Activated CD8-positive, alpha-beta T cell treated with anti-CD3 and anti-CD28 coated beads, Interleukin-2, amount 10 ng/mL, durations not matched to agents 7 days and 5 days (primary cell): ENCODE results near the gene TIMM29. TPM values are rescaled to one million over a fixed set of nuclear protein-coding genes. Genes with fewer than 3 reads are reported as not detected.
"Not testable (repeated sequence)": the region's sequence is repeated elsewhere in the genome, so short reads cannot be mapped to it uniquely, and the experiment has no call there.

ENCODE experiments used
- ATAC-seq: fragments of 150-1000 bp; cut with Tn5 transposase; one replicate; pipeline ENCODE4 v1.10.0; 2021; ENCODE audit warnings: moderate library complexity
- CTCF ChIA-PET: fragments of 350-600 bp; sonication (Branson Sonifier 250); formaldehyde crosslinking; loops from one replicate; lab custom pipeline; 2021; ENCODE audit warnings: antibody characterized with exemption; lab: Charles Lee
- POLR2A ChIA-PET: fragments of 350-600 bp; sonication (Branson Sonifier 250); formaldehyde crosslinking; loops from one replicate; lab custom pipeline; 2021; ENCODE audit warnings: antibody characterized with exemption; lab: Charles Lee
- DNase-seq: peaks from one replicate; pipeline ENCODE4 v3.0.0-alpha.2; 2020
- H3K27ac Mint-ChIP-seq: one replicate; pipeline ENCODE4 v1.8.0; 2021; ENCODE audit warnings: mild to moderate bottlenecking, mixed read lengths
- H3K27me3 Mint-ChIP-seq: one replicate; pipeline ENCODE4 v1.8.0; 2021; ENCODE audit warnings: low read depth, mixed read lengths
- H3K36me3 Mint-ChIP-seq: one replicate; pipeline ENCODE4 v1.8.0; 2021; ENCODE audit warnings: low read depth, mixed read lengths
- H3K4me1 Mint-ChIP-seq: one replicate; pipeline ENCODE4 v1.8.0; 2021; ENCODE audit warnings: low read depth, mixed read lengths
- H3K4me3 Mint-ChIP-seq: one replicate; pipeline ENCODE4 v1.8.0; 2021; ENCODE audit warnings: mild to moderate bottlenecking, mixed read lengths
- H3K9me3 Mint-ChIP-seq: one replicate; pipeline ENCODE4 v1.8.0; 2022; ENCODE audit warnings: mixed read lengths; ENCODE audit not compliant: insufficient read depth
- total RNA-seq, 2 experiments: library from RNA; stranded (reverse); gene quantifications; one replicate each; pipeline ENCODE4 v1.2.3, GENCODE V29; 2021

The TIMM29 gene
- total RNA-seq, 2 experiments from 2014 or later: 20.2 to 23.0 TPM

DNA sequence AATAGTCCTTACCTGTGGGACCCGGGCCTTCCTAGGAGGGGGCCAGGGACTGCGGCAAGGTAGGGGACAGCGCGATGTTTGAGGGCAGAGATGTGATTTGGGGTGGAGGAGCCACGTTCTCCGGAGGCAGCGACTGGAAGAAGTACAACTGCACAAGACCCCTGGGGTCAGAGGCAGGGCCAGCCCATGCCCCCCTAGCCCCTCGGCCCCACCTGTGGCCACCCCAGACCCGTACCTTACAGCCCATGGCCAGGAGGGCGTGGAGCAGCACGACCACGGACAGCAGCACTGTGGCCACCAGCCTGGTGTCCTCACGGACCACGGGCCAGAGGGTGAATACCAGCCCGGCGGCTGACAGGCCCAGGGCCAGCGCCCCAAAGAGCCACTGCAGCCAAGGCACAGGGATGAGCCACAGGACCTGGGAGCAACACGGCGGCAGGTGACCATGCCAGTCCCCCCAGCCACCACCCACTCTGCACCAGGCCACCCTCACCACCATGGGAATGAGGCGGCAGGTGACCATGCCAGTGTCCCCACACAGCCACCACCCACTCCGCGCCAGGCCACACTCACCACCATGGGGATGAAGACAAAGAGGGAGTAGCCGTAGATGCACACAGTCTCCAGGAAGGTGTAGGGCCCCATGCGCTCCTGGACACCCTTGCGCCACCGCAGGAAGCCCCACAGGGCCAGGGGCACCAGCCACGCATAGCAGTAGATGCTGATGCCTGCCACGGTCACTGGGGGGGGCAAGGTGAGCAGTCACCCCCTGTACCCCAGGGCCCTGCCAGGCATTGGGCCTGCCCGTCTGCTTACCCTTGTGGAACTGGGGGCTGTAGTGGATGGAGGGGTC, 5.1 kb upstream of the TIMM29 start:
- H3K27ac Mint-ChIP-seq: no peak overlapping the region
- no peak overlapping the region for H3K4me3 Mint-ChIP-seq
- no peaks in the 10 kb centered on the region for H3K27me3 Mint-ChIP-seq
- H3K9me3 Mint-ChIP-seq: no peaks in the 10 kb centered on the region
- ATAC-seq: no peak
- ChIA-PET POLR2A (no interaction called here), CTCF (no interaction called here)
- DNase-seq: no peak
- peaks cover 11% of the 10 kb centered on the region for H3K36me3 Mint-ChIP-seq
- peaks cover 11% of the 10 kb centered on the region for H3K4me1 Mint-ChIP-seq

DNA sequence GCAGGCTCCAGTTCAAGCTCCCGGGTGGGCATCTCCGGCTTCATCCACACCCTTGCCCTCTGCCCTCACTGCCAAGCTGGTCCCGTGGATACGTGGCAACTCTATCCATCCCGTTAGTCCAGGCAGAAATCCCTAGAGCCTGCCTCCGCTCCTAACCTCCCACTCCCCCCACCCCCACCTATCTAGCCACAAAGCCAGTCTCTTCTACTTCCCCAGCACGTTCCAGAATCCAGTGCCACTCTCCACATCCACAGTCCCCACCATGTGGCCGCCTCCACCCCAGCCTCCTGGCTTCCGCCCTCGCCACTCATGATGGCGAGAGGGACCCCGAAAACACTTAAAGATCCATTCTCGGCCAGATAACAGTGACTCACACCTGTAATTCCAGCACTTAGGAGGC, 4.0 kb upstream of the TIMM29 start:
- H3K4me1 Mint-ChIP-seq: peaks cover 14% of the 10 kb centered on the region
- H3K4me3 Mint-ChIP-seq: no peak overlapping the region
- ChIA-PET POLR2A (interaction anchor here (0.5 kb wide), 1 partner anchor 12 kb away, joined by 3 read pairs; no protein-coding TSS in a partner anchor), CTCF (no interaction called here)
- DNase-seq (no peak), ATAC-seq (no peak)
- peaks cover 16% of the 10 kb centered on the region for H3K36me3 Mint-ChIP-seq
- H3K27ac Mint-ChIP-seq: peak overlapping the region; percentile 20
- no peaks in the 10 kb centered on the region for H3K9me3 Mint-ChIP-seq
- H3K27me3 Mint-ChIP-seq: no peaks in the 10 kb centered on the region

DNA sequence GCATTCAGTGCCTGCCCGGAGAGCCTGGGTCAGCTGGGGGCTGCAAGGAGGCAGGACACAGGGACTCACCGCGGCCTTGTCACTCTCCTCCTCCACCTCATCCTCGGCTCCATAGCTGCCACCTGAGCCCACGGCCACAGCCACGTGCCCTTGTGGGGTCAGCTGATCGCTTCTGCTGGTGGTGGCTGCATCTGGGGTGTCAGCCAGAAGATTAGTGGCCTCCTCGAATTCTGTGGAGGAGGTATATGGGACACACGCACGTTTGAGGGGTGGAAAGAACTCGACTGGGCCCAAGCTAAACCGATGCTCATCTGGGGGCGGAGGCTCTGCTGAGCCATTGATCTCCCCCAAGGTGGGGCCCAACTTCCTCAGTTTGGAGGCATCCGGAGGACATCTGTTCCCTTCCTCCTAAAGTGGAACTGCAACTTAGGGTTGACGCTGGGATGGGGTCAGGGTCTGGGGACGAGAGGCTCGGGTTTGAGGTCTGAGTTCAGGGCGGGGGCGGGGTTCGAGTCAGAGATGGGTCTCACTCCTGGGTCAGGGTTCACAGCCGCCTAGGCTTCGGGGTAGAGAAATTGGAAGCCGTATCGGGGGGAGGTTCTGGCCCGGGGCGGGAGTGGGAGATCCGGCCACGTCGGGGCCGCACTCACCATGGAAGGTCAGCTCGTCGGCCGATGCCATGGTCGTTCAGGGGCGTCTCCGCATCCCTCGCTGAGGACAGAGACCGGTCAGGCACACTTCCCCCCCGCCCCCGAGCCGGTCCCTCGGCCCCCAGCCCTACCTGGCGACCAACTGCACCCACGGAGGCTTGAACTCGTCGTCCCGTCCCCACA, 665 bp upstream of the TIMM29 start:
- DNase-seq (peak; percentile 30), ATAC-seq (peak; percentile 2)
- peak overlapping the region; percentile 92 for H3K27ac Mint-ChIP-seq
- ChIA-PET CTCF (interaction anchor here (0.6 to 1.1 kb wide), 5 partner anchors 9 to 108 kb away, joined by 3 to 5 read pairs (median 4); no protein-coding TSS in a partner anchor), POLR2A (interaction anchor here (0.8 to 1.0 kb wide), 3 partner anchors 55 to 161 kb away, joined by 3 to 4 read pairs (median 3); partner anchors contain the start of genes CARM1 and LDLR)
- peaks cover 19% of the 10 kb centered on the region for H3K36me3 Mint-ChIP-seq
- no peaks in the 10 kb centered on the region for H3K27me3 Mint-ChIP-seq
- H3K4me3 Mint-ChIP-seq: peak overlapping the region; percentile 95
- H3K4me1 Mint-ChIP-seq: peaks cover 24% of the 10 kb centered on the region
- H3K9me3 Mint-ChIP-seq: no peaks in the 10 kb centered on the region

DNA sequence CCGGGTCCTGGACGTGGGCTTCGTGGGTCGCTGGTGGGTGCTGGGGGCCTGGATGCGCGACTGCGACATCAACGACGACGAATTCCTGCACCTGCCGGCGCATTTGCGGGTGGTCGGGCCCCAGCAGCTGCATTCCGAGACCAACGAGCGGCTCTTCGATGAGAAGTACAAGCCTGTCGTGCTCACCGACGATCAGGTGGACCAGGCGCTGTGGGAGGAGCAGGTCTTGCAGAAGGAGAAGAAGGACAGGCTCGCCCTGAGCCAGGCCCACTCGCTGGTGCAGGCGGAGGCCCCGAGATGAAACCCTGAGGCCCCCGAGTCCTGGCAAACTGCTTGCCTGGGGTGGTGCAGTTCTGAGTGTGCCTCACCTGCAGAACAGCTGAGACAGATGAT, 787 bp downstream of the TIMM29 start:
- Mint-ChIP-seq H3K4me3 (peak overlapping the region; percentile 95), H3K27ac (peak overlapping the region; percentile 72), H3K36me3 (peaks cover 19% of the 10 kb centered on the region), H3K27me3 (no peaks in the 10 kb centered on the region), H3K4me1 (peaks cover 24% of the 10 kb centered on the region), H3K9me3 (no peaks in the 10 kb centered on the region)
- ATAC-seq (no peak), DNase-seq (peak; percentile 26)
- ChIA-PET CTCF (interaction anchor here (1.3 to 2.2 kb wide), 3 partner anchors 12 to 106 kb away, joined by 3 to 13 read pairs (median 5); no protein-coding TSS in a partner anchor), POLR2A (no interaction called here)

DNA sequence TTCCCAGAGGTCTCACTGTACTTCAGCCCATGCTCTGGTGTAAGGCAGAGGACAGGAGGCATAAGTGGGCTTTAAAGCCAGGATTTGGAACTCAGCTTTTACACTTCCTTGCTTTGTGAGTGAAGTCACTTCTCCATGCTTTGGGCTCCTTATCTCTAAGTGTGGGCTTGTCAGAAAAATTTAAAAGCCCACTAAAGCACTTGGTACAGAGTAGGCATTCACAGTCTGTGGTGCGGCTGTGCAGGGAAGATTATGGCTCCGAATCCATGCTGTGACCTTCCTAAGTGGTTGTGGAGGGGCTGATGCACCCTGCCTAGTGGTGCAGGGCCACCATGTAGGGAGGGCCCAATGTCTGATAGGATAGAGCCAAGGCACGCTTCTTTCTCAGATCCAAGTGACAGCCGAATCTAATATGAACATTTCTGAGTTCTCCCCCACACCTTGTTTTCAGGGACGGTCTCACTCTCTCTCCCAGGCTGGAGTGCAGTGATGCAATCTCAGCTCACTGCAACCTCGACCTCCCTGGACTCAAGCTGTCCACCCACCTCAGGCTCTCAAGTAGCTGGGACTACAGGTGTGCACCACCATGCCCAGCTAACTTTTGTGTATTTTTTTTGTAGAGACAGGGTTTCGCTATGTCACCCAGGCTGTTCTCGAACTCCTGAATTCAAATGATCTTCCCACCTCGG, 6.9 kb downstream of the TIMM29 start:
- H3K4me3 Mint-ChIP-seq: no peak overlapping the region
- DNase-seq: no peak

DNA sequence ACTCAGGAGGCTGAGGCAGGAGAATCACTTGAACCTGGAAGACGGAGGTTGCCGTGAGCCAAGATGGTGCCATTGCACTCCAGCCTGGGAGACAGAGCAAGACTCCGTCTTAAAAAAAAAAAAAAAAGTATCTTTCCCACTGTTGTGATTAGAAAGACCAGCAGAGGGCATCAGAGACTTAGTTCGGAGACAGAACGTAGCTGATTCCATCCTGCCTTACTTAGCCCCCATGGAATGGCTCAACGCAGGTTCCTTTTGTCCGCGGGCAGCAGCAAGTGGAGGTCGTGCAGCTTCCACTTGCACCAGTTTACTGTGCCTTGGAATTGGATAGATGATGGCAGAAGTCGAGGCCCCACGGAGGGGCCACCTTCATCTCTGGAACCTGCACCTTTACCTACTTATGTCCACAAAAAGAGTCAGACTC, 8.1 kb downstream of the TIMM29 start:
- Mint-ChIP-seq H3K27me3 (no peaks in the 10 kb centered on the region), H3K27ac (no peak overlapping the region), H3K4me3 (no peak overlapping the region), H3K9me3 (no peaks in the 10 kb centered on the region), H3K4me1 (peaks cover 15% of the 10 kb centered on the region), H3K36me3 (peaks cover 5% of the 10 kb centered on the region)
- ATAC-seq: peak; percentile 83
- ChIA-PET CTCF (interaction anchor here (0.7 to 3.0 kb wide), 25 partner anchors 8 to 219 kb away, joined by 3 to 15 read pairs (median 4); partner anchors contain the start of genes CARM1, DNM2 and LDLR), POLR2A (no interaction called here)
- DNase-seq: peak; percentile 58

More for the DNA sequence above, 6.9 kb downstream of the TIMM29 start:
- Mint-ChIP-seq H3K4me1 (peaks cover 18% of the 10 kb centered on the region), H3K27me3 (no peaks in the 10 kb centered on the region), H3K9me3 (no peaks in the 10 kb centered on the region), H3K27ac (no peak overlapping the region), H3K36me3 (peaks cover 9% of the 10 kb centered on the region)
- CTCF ChIA-PET: interaction anchor here (1.0 to 3.0 kb wide), 14 partner anchors 9 to 191 kb away, joined by 3 to 15 read pairs (median 5); partner anchors contain the start of gene CARM1
- POLR2A ChIA-PET: no interaction called here
- no peak for ATAC-seq

DNA sequence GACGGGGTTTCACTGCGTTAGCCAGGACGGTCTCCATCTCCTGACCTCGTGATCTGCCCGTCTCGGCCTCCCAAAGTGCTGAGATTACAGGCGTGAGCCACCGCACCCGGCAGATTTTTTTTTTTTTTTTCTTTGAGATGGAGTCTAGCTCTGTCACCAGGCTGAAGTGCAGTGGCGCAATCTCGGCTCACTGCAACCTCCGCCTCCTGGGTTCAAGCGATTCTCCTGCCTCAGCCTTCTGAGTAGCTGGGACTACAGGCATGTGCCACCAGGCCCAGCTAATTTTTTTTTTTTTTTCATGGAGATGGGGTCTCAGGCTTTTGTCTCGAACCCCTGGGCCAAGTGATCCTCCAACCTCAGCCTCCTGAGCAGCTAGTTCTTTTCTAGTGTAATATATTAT, 13.0 kb downstream of the TIMM29 start:
- H3K9me3 Mint-ChIP-seq, ATAC-seq, H3K27me3 Mint-ChIP-seq, H3K4me3 Mint-ChIP-seq, DNase-seq, H3K36me3 Mint-ChIP-seq, H3K27ac Mint-ChIP-seq: not testable (repeated sequence)
- H3K4me1 Mint-ChIP-seq: peaks cover 20% of the 10 kb centered on the region
- POLR2A ChIA-PET: interaction anchor here (0.9 to 1.1 kb wide), 2 partner anchors 18 to 149 kb away, joined by 3 to 5 read pairs; no protein-coding TSS in a partner anchor
- CTCF ChIA-PET: interaction anchor here (0.6 to 3.2 kb wide), 34 partner anchors 8 to 582 kb away, joined by 3 to 21 read pairs (median 4); partner anchors contain the start of gene SMARCA4

DNA sequence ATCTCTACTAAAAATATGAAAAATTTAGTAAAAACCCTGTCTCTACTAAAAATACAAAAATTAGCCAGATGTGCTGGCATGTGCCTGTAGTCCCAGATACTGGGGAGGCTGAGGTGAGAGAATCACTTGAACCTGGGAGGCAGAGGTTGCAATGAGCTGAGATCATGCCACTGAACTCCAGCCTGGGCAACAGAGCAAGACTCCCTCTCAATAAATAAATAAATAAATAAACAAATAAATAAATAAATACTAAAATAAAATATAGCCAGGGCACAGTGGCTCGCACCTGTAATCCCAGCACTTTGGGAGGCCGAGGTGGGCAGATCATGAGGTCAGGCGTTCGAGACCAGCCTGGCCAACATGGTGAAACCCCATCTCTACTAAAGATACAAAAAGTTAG, 14.8 kb downstream of the TIMM29 start:
- peaks cover 18% of the 10 kb centered on the region for H3K4me1 Mint-ChIP-seq
- ATAC-seq, POLR2A ChIA-PET, H3K27ac Mint-ChIP-seq, H3K9me3 Mint-ChIP-seq, DNase-seq, H3K4me3 Mint-ChIP-seq, H3K36me3 Mint-ChIP-seq, H3K27me3 Mint-ChIP-seq: not testable (repeated sequence)
- CTCF ChIA-PET: interaction anchor here (1.9 to 2.7 kb wide), 3 partner anchors 12 to 92 kb away, joined by 5 to 20 read pairs (median 15); no protein-coding TSS in a partner anchor

DNA sequence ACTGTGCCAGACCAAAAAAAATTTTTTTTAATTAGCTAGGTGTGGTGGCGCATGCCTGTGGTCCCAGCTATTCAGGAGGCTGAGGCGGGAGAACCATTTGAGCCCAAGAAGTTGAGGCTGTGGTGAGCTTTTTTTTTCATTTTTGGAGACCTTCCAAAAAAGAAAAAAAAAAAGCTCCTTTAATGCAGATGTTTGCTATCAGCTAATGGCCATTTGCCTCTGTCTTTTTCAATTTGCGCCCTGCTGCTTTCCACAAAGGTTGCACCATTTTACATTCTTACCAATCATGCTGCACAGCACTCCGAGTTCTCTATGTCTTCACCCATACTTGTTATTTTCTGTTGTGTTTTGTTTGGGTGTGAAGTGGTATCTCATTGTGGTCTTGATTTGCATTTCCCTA, 16.7 kb downstream of the TIMM29 start:
- ATAC-seq (no peak), DNase-seq (no peak)
- H3K36me3 Mint-ChIP-seq: no peaks in the 10 kb centered on the region
- H3K4me1 Mint-ChIP-seq: peaks cover 7% of the 10 kb centered on the region
- no peak overlapping the region for H3K27ac Mint-ChIP-seq
- no peaks in the 10 kb centered on the region for H3K27me3 Mint-ChIP-seq
- H3K9me3 Mint-ChIP-seq: no peaks in the 10 kb centered on the region
- H3K4me3 Mint-ChIP-seq: no peak overlapping the region
- CTCF ChIA-PET: interaction anchor here (1.2 to 1.9 kb wide), 3 partner anchors 9 to 90 kb away, joined by 5 to 9 read pairs (median 5); no protein-coding TSS in a partner anchor
- POLR2A ChIA-PET: no interaction called here

DNA sequence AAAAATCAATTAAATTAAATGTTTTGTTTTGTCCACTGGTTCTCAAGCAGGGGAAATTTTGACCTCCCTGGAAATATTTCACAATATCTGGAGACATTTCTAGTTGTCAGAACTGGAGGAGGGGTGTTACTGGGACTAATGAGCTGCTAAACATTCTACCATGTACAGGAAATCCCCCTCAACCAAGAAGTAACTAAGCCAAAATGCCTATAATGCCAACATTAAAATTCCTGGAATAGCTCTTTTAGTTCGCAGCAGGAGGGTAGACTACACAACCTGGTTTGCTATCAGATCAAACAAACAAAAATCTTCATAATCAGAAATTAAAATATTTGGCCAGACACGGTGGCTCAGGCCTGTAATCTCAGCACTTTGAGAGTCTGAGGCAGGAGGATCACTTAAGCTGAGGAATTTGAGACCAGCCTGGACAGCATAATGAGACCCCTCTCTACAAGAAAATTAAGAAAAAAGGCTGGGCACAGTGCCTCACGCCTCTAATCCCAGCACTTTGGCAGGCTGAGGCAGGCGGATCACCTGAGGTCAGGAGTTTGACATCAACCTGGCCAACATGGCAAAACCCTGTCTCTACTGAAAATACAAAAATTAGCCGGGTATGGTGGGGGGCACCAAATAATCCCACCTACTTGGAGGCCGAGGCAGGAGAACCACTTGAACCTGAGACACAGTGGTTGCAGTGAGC, 18.5 kb downstream of the TIMM29 start:
- no peaks in the 10 kb centered on the region for H3K27me3 Mint-ChIP-seq
- H3K4me3 Mint-ChIP-seq: no peak overlapping the region
- H3K4me1 Mint-ChIP-seq: peaks cover 4% of the 10 kb centered on the region
- H3K27ac Mint-ChIP-seq: no peak overlapping the region
- no peak for ATAC-seq
- ChIA-PET POLR2A (interaction anchor here (0.6 kb wide), 1 partner anchor 532 kb away, joined by 3 read pairs; no protein-coding TSS in a partner anchor), CTCF (interaction anchor here (1.1 kb wide), 1 partner anchor 10 kb away, joined by 4 read pairs; no protein-coding TSS in a partner anchor)
- H3K9me3 Mint-ChIP-seq: no peaks in the 10 kb centered on the region
- no peak for DNase-seq
- no peaks in the 10 kb centered on the region for H3K36me3 Mint-ChIP-seq
